ENCODE measurements around the gene C6orf89.
"Not testable (repeated sequence)": the region's sequence is repeated elsewhere in the genome, so short reads cannot be mapped to it uniquely, and the experiment has no call there.

Gene C6orf89

DNA sequence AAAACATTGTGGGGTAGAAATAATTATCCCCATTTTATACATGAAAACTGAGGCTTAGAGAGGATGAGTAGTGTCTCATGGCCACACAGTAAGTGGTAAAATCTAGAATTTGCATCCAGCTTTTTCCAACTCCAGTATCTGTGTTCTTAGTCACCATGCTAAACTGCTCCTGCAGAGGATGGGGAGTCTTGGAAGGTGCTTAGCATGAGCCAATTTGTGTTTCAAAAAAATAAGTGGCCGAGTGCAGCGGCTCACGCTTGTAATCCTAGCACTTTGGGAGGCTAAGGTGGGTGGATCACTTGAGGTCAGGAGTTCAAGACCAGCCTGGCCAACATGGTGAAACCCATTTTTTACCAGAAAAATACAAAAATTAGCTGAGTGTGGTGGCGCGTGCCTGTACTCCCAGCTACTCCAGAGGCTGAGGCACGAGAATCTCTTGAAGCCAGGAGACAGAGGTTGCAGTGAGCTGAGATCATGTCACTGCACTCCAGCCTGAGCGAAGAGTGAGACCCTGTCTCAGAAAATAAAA is 2.4 kb downstream of the C6orf89 start:
- Histone ChIP-seq H3K9ac (no peak overlapping the region), H3K79me2 (ENCODE audit: insufficient read depth, low read depth) (0 out of 2 replicates have a peak, but pooled peaks cover 8% of the 10 kb centered on the region), H2AFZ (ENCODE audit: low read depth) (no peak overlapping the region), H4K20me1 (ENCODE audit: insufficient read depth) (no peaks in the 10 kb centered on the region), H3K27me3 (ENCODE audit: insufficient read depth, low read depth) (no peaks in the 10 kb centered on the region; the same call in 1 of the 2 replicates), H3K36me3 (ENCODE audit: insufficient read depth) (no peaks in the 10 kb centered on the region), H3K4me2 (no peak overlapping the region), H3K4me3 (IDR thresholded peaks at IDR 0.05; ENCODE audit: insufficient read depth, low read depth, low read length) (no peak overlapping the region), H3K27ac (no peak overlapping the region), H3K4me1 (ENCODE audit: low read depth, poor library complexity, severe bottlenecking) (peaks cover 27% of the 10 kb centered on the region)
- TF ChIP-seq, protein P1, sequence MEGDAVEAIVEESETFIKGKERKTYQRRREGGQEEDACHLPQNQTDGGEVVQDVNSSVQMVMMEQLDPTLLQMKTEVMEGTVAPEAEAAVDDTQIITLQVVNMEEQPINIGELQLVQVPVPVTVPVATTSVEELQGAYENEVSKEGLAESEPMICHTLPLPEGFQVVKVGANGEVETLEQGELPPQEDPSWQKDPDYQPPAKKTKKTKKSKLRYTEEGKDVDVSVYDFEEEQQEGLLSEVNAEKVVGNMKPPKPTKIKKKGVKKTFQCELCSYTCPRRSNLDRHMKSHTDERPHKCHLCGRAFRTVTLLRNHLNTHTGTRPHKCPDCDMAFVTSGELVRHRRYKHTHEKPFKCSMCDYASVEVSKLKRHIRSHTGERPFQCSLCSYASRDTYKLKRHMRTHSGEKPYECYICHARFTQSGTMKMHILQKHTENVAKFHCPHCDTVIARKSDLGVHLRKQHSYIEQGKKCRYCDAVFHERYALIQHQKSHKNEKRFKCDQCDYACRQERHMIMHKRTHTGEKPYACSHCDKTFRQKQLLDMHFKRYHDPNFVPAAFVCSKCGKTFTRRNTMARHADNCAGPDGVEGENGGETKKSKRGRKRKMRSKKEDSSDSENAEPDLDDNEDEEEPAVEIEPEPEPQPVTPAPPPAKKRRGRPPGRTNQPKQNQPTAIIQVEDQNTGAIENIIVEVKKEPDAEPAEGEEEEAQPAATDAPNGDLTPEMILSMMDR (conservative IDR thresholded peaks at IDR 0.05; ENCODE audit: low read depth, low read length), result no peak

DNA sequence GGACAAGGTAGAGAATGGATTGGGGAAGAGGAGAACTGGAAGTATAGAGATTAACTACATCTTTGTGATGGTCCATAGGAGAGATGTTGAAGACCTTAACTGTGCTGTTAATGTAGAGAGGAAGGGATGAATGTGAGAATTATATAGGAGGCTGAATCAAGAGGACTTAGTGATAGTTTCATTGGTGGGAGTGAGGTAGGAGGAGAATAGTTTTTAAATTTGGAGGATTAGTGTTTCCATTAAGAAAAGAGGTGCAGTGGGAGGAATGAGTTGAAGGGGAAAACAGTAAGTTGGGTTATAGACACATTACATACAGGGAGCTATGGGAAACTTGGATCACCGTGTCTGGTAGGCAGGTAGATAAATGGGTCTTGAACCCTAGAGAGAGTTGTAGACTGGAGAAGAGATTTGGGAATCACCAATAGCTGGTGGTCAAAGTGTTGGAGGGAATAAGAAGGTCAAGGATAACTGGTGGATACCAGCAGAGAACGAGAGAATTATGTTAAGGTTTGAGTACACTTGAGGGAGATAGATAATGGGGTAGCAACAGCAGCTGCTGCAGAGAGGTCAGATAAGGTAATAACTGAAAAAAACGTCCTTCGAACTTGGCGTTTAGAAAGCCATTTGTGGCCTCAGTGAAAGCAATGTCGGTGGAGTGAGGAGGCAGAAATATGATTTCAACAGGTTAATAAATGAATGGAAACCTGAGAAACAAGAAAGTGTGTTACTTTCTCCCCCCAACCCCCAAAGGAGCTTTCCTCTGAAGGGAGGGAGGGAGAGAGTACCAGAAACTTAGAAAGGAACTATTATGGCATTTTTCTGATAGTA is 3.1 kb downstream of the C6orf89 start:
- TF ChIP-seq, protein P1 (conservative IDR thresholded peaks at IDR 0.05; ENCODE audit: low read depth, low read length), result no peak
- peaks cover 27% of the 10 kb centered on the region for H3K4me1 ChIP-seq (ENCODE audit: low read depth, poor library complexity, severe bottlenecking)
- no peak overlapping the region for H2AFZ ChIP-seq (ENCODE audit: low read depth)
- H3K27me3 ChIP-seq (ENCODE audit: insufficient read depth, low read depth), result no peaks in the 10 kb centered on the region; the same call in 1 of the 2 replicates
- no peak overlapping the region for H3K27ac ChIP-seq
- H3K79me2 ChIP-seq (ENCODE audit: insufficient read depth, low read depth), result 0 out of 2 replicates have a peak, but pooled peaks cover 8% of the 10 kb centered on the region
- no peak overlapping the region for H3K9ac ChIP-seq
- H3K4me3 ChIP-seq (IDR thresholded peaks at IDR 0.05; ENCODE audit: insufficient read depth, low read depth, low read length), result no peak overlapping the region
- no peaks in the 10 kb centered on the region for H3K36me3 ChIP-seq (ENCODE audit: insufficient read depth)
- no peak overlapping the region for H3K4me2 ChIP-seq
- no peaks in the 10 kb centered on the region for H4K20me1 ChIP-seq (ENCODE audit: insufficient read depth)

DNA sequence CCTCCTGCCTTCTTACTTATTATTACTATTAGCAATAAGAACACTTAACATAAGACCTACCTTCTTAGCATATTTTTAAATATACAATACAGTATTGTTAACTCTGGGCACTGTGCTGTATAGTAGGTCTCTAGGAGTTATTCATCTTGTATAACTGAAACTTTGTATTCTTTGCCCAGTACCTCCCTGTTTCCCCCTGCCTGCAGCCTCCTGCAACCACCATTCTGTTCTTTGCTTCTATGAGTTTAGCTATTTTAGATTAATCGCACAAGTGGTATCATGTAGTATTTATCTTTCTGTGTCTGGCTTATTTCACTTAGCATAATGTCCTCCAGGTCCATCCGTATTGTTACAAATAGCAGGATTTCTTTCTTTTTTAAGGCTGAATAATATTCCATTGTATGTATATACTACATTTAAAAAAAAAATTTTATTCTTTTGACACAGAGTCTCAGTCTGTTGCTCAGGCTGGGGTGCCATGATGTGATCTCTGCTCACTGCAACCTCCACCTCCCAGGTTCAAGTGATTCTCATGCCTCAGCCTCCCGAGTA is 4.4 kb downstream of the C6orf89 start:
- no peak overlapping the region for H2AFZ ChIP-seq (ENCODE audit: low read depth)
- H3K4me3 ChIP-seq (IDR thresholded peaks at IDR 0.05; ENCODE audit: insufficient read depth, low read depth, low read length), result no peak overlapping the region
- no peak overlapping the region for H3K4me2 ChIP-seq
- H4K20me1 ChIP-seq (ENCODE audit: insufficient read depth), result no peaks in the 10 kb centered on the region
- H3K79me2 ChIP-seq (ENCODE audit: insufficient read depth, low read depth), result 0 out of 2 replicates have a peak, but pooled peaks cover 8% of the 10 kb centered on the region
- no peak overlapping the region for H3K9ac ChIP-seq
- no peak overlapping the region for H3K27ac ChIP-seq
- H3K36me3 ChIP-seq (ENCODE audit: insufficient read depth), result no peaks in the 10 kb centered on the region
- peaks cover 26% of the 10 kb centered on the region for H3K4me1 ChIP-seq (ENCODE audit: low read depth, poor library complexity, severe bottlenecking)
- no peaks in the 10 kb centered on the region; the same call in 1 of the 2 replicates for H3K27me3 ChIP-seq (ENCODE audit: insufficient read depth, low read depth)
- TF ChIP-seq, protein P1 (conservative IDR thresholded peaks at IDR 0.05; ENCODE audit: low read depth, low read length), result no peak

DNA sequence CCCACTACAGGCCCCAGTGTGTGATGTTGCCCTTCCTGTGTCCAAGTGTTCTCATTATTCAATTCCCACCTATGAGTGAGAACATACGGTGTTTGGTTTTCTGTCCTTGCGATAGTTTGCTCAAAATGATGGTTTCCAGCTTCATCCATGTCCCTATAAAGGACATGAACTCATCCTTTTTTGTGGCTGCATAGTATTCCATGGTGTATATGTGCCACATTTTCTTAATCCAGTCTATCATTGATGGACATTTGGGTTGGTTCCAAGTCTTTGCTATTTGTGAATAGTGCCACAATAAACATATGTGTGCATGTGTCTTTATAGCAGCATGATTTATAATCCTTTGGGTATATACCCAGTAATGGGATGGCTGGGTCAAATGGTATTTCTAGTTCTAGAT is 5.4 kb downstream of the C6orf89 start:
- not testable (repeated sequence) for H3K4me3 ChIP-seq (IDR thresholded peaks at IDR 0.05; ENCODE audit: insufficient read depth, low read depth, low read length); H3K27ac ChIP-seq; H3K4me2 ChIP-seq; H2AFZ ChIP-seq (ENCODE audit: low read depth); H4K20me1 ChIP-seq (ENCODE audit: insufficient read depth); H3K36me3 ChIP-seq (ENCODE audit: insufficient read depth); H3K9ac ChIP-seq; H3K79me2 ChIP-seq (ENCODE audit: insufficient read depth, low read depth); H3K27me3 ChIP-seq (ENCODE audit: insufficient read depth, low read depth)
- peaks cover 23% of the 10 kb centered on the region for H3K4me1 ChIP-seq (ENCODE audit: low read depth, poor library complexity, severe bottlenecking)
